Natural killer cell (primary cell): Measurements from ENCODE around the gene PSMB11. TPM values are rescaled to one million over a fixed set of nuclear protein-coding genes. Genes with fewer than 3 reads are reported as not detected.

Experiments
- ATAC-seq, 3 donors: fragments of 150-1000 bp in 2 of 3; fragments of 200-7000 bp in 1 of 3; cut with Tn5 transposase; 1 replicate in 1 of 3; 2 replicates in 2 of 3; pipeline ENCODE4 v1.10.0; 2021; ENCODE audit warnings: mild to moderate bottlenecking in 2 of 3, moderate library complexity in 2 of 3
- DNase-seq, 2 donors: peaks; one replicate each; pipeline versions ENCODE4 v3.0.0 to v3.0.0-alpha.2; 2013 to 2021; ENCODE audit warnings: mixed read lengths in 1 of 2
- H3K27ac ChIP-seq: one replicate; pipeline ENCODE4 v1.5.1; 2013; ENCODE audit warnings: mild to moderate bottlenecking, low read length
- H3K27me3 ChIP-seq: one replicate; pipeline ENCODE4 v1.6.1; 2013; ENCODE audit warnings: low read length; ENCODE audit not compliant: control insufficient read depth, insufficient read depth
- H3K36me3 ChIP-seq: one replicate; pipeline ENCODE4 v1.6.1; 2013; ENCODE audit warnings: low read length; ENCODE audit not compliant: control insufficient read depth, insufficient read depth
- H3K4me1 ChIP-seq: one replicate; pipeline ENCODE4 v1.6.1; 2013; ENCODE audit warnings: low read length; ENCODE audit not compliant: control insufficient read depth, insufficient read depth
- H3K4me3 ChIP-seq: one replicate; pipeline ENCODE4 v1.5.1; 2013; ENCODE audit warnings: low read length
- H3K9me3 ChIP-seq: one replicate; pipeline ENCODE4 v1.6.1; 2013; ENCODE audit warnings: low read length; ENCODE audit not compliant: control insufficient read depth, insufficient read depth
- H3K27ac Mint-ChIP-seq, 2 donors: one replicate each; pipeline ENCODE4 v1.8.0; 2022; ENCODE audit warnings: mild to moderate bottlenecking in 2 of 2, mixed read lengths in 2 of 2, moderate library complexity in 1 of 2
- H3K27me3 Mint-ChIP-seq, 2 donors: one replicate each; pipeline ENCODE4 v1.8.0; 2022; ENCODE audit warnings: low read depth in 2 of 2, mixed read lengths in 2 of 2
- H3K36me3 Mint-ChIP-seq: one replicate; pipeline ENCODE4 v1.8.0; 2022; ENCODE audit warnings: mixed read lengths
- H3K4me1 Mint-ChIP-seq, 2 donors: one replicate each; pipeline ENCODE4 v1.8.0; 2022; ENCODE audit warnings: mixed read lengths in 2 of 2
- H3K4me3 Mint-ChIP-seq: one replicate; pipeline ENCODE4 v1.8.0; 2022; ENCODE audit warnings: mild to moderate bottlenecking, moderate library complexity, mixed read lengths
- H3K9me3 Mint-ChIP-seq, 2 donors: one replicate each; pipeline ENCODE4 v1.8.0; 2022; ENCODE audit warnings: mixed read lengths in 2 of 2
- WGBS: methylation state at CpG from one replicate; pipeline ENCODE4 v1.1.7; 2013; ENCODE audit warnings: missing lambda C conversion rate; ENCODE audit not compliant: insufficient coverage; 5-methylcytosine and 5-hydroxymethylcytosine counted together
- intact Hi-C: fragments of 100-400 bp; cut with micrococcal nuclease; formaldehyde crosslinking; loops from one replicate; pipeline ENCODE4 v1.14.2; 2022
- total RNA-seq, 4 donors: library from RNA; stranded (reverse); fragments of 120-200 nt in 1 of 4; gene quantifications; one replicate each; pipeline versions ENCODE4 v1.2.3 to v1.2.4, GENCODE V29; 2013 to 2022
- TF ChIP-seq, protein P1 (sequence below): fragments of 200-600 bp; IDR thresholded peaks from one replicate; pipeline ENCODE4 v1.8.0; 2022; ENCODE audit warnings: antibody characterized with exemption

Gene PSMB11
- total RNA-seq, 3 donors from 2014 or later (not counting 1 experiment from before 2014, with no cell fraction given) = not detected

DNA sequence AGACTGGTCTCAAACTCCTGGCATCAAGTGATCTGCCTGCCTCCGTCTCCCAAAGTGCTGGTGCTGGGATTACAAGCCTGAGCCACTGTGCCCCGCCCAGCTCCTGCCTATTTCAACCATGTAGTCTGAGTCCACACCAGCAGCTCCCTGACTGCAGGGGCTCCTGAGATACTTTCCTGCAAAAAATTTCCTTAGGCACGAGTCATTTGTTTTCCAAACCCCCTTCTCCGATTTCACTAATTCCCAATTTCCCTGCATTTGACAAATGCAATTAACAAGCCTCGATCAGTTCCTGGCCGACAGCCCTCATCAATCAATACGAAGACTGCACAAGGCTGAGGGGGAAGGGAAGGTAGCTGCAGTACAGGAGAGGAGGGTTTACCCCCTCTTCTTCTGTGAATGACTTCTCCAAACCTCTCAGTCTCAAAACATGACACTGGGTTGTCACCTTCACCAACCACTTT is 17.4 kb upstream of the PSMB11 start:
- no peaks in the 10 kb centered on the region for H3K9me3 ChIP-seq
- H3K27me3 Mint-ChIP-seq = no peaks in the 10 kb centered on the region
- intact Hi-C loops = no loop called here
- TF ChIP-seq, protein P1, sequence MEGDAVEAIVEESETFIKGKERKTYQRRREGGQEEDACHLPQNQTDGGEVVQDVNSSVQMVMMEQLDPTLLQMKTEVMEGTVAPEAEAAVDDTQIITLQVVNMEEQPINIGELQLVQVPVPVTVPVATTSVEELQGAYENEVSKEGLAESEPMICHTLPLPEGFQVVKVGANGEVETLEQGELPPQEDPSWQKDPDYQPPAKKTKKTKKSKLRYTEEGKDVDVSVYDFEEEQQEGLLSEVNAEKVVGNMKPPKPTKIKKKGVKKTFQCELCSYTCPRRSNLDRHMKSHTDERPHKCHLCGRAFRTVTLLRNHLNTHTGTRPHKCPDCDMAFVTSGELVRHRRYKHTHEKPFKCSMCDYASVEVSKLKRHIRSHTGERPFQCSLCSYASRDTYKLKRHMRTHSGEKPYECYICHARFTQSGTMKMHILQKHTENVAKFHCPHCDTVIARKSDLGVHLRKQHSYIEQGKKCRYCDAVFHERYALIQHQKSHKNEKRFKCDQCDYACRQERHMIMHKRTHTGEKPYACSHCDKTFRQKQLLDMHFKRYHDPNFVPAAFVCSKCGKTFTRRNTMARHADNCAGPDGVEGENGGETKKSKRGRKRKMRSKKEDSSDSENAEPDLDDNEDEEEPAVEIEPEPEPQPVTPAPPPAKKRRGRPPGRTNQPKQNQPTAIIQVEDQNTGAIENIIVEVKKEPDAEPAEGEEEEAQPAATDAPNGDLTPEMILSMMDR = no peak
- DNase-seq (no peak), ATAC-seq (no peak)
- 100% methylated on average over 4 of the region's 7 CpGs for WGBS
- peaks cover 26% of the 10 kb centered on the region for H3K36me3 ChIP-seq
- H3K4me1 ChIP-seq = peaks cover 3% of the 10 kb centered on the region
- no peak overlapping the region for H3K4me3 ChIP-seq
- H3K9me3 Mint-ChIP-seq = no peaks in the 10 kb centered on the region
- H3K27ac Mint-ChIP-seq = no peak overlapping the region
- no peaks in the 10 kb centered on the region for H3K27me3 ChIP-seq
- H3K36me3 Mint-ChIP-seq = peaks cover 13% of the 10 kb centered on the region
- H3K4me3 Mint-ChIP-seq = no peak overlapping the region
- no peak overlapping the region for H3K27ac ChIP-seq
- peaks cover 22 to 24% of the 10 kb centered on the region in 2 donors for H3K4me1 Mint-ChIP-seq

GRCh38 chr14:23025151-23025814 is 16.7 kb upstream of the PSMB11 start:
- H3K27ac ChIP-seq = no peak overlapping the region
- intact Hi-C loops = no loop called here
- peaks cover 22 to 24% of the 10 kb centered on the region in 2 donors for H3K4me1 Mint-ChIP-seq
- peaks cover 26% of the 10 kb centered on the region for H3K36me3 ChIP-seq
- no peak overlapping the region for H3K4me3 Mint-ChIP-seq
- no peaks in the 10 kb centered on the region for H3K9me3 ChIP-seq
- no peak overlapping the region for H3K4me3 ChIP-seq
- no peaks in the 10 kb centered on the region for H3K27me3 Mint-ChIP-seq
- TF ChIP-seq, protein P1 = no peak
- no peaks in the 10 kb centered on the region for H3K9me3 Mint-ChIP-seq
- 89% methylated on average over 3 of the region's 4 CpGs for WGBS
- no peaks in the 10 kb centered on the region for H3K27me3 ChIP-seq
- no peak overlapping the region for H3K27ac Mint-ChIP-seq
- peaks cover 3% of the 10 kb centered on the region for H3K4me1 ChIP-seq
- DNase-seq (no peak), ATAC-seq (no peak)
- H3K36me3 Mint-ChIP-seq = peaks cover 13% of the 10 kb centered on the region

DNA sequence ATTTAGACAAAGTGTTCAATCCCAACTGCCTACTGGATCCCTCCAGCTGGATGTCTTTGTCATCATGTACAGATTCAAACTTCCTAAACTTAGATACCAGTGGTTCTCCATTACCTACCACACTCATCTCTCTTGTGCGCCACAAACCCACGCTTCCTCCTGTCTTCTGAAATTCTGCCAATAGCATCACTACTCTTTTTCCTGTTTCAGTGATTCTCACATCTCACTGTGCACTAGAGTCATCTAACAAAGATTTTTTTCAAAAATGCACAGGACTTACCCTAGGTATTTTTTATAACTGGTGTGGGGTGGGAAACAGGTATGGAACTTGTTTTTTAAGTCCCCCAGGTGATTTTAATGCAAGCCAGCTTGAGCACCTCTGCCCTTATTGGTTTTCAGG is 13.2 kb upstream of the PSMB11 start:
- Mint-ChIP-seq H3K4me1 (peaks cover 30 to 38% of the 10 kb centered on the region in 2 donors), H3K9me3 (no peaks in the 10 kb centered on the region), H3K4me3 (no peak overlapping the region), H3K27me3 (no peaks in the 10 kb centered on the region), H3K36me3 (peaks cover 21% of the 10 kb centered on the region), H3K27ac (peak overlapping the region in 1 of 2 donors; percentile 4)
- Histone ChIP-seq H3K9me3 (no peaks in the 10 kb centered on the region), H3K27me3 (no peaks in the 10 kb centered on the region), H3K36me3 (peaks cover 40% of the 10 kb centered on the region), H3K4me3 (no peak overlapping the region), H3K27ac (no peak overlapping the region), H3K4me1 (peaks cover 10% of the 10 kb centered on the region)
- DNase-seq (peak in 1 of 2 donors; percentile 66), ATAC-seq (no peak)
- 34% methylated on average over 2 of the region's 2 CpGs for WGBS
- TF ChIP-seq, protein P1 = no peak
- intact Hi-C loops = no loop called here

GRCh38 chr14:23030936-23031335 is 11.1 kb upstream of the PSMB11 start:
- TF ChIP-seq, protein P1 = no peak
- Histone ChIP-seq H3K9me3 (no peaks in the 10 kb centered on the region), H3K4me3 (no peak overlapping the region), H3K27ac (no peak overlapping the region), H3K4me1 (peaks cover 18% of the 10 kb centered on the region), H3K36me3 (peaks cover 33% of the 10 kb centered on the region), H3K27me3 (no peaks in the 10 kb centered on the region)
- Mint-ChIP-seq H3K9me3 (no peaks in the 10 kb centered on the region), H3K27me3 (no peaks in the 10 kb centered on the region), H3K36me3 (peaks cover 9% of the 10 kb centered on the region), H3K27ac (no peak overlapping the region), H3K4me1 (peaks cover 42 to 44% of the 10 kb centered on the region in 2 donors), H3K4me3 (peak overlapping the region; percentile 59)
- no peak for ATAC-seq
- WGBS = 98% methylated on average over 4 of the region's 4 CpGs
- intact Hi-C loops = no loop called here
- DNase-seq = no peak
